ENCODE measurements around the gene SYT15B.
"Not testable (repeated sequence)": the region's sequence is repeated elsewhere in the genome, so short reads cannot be mapped to it uniquely, and the experiment has no call there.

Gene SYT15B

GRCh38 chr10:47763554-47764175, at the start of gene SYT15B:
TSS of gene SYT15B (minus strand) at chr10:47763592. CDS start at chr10:47762640, 952 bp downstream.
- DNase-seq: not testable (repeated sequence)

DNA sequence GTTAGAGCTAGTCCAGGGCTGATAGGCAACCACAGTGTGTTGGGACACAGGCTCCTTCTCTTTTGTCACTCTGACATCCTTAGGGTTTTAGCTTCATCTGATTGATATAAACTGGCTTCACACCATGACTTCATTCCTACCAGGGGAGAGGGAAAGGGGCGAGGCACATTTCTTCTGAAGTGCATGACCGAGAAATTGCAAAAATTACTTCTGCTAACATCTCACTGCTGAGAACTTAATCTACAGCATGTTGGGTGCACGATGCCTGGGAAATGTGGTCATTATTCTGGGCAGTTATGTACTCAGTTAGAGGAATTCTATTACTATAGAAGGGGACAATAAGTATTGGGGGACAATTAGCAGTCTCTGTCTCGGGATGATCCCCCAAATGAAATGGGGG, 16.2 kb upstream of the SYT15B start:
- DNase-seq: not testable (repeated sequence)

DNA sequence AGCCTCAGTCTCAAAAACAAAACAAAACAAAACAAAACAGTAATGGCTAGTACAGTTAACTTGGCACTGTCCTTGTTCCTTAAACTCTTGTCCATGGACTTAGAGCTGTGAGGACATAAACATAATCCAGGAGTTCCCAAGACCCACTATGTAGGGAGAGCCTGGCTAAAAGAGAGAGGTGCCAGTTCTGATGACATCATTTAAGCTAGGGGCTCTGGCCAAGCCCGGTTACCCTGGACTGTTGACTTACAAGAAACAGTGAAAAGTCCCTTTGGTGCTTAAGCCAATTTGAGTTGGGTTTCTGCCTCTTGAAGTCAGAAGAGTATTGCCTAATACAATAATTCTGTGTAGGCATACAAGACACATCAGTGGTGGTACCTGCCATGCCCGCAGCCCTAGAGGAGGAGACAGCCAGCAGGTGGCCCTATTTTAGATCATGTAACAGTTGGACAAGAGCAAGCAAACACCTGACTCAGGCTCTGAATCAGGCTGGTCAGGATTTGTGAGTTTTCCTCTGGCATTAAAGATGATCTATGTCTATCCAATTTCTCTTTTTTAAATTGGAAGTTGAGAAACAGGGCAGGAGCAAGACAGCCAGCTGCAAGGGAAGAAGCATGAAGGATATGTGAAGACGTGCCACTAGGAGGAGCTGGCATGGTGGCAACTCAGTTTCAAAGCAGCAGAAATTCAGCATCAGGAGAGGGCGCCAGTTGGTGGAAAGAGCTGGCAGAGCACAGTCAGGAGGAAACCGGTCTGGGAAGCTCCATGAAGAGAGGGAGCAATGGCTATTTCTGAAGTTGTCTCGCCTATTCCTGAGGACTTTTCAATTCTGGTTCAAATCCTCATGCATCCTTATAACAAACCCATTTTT, 12.2 kb upstream of the SYT15B start:
- DNase-seq: peak; percentile 65

- DNase-seq: not testable (repeated sequence)
Measured at GRCh38 chr10:47770745-47771144, 7.4 kb upstream of the SYT15B start.

DNA sequence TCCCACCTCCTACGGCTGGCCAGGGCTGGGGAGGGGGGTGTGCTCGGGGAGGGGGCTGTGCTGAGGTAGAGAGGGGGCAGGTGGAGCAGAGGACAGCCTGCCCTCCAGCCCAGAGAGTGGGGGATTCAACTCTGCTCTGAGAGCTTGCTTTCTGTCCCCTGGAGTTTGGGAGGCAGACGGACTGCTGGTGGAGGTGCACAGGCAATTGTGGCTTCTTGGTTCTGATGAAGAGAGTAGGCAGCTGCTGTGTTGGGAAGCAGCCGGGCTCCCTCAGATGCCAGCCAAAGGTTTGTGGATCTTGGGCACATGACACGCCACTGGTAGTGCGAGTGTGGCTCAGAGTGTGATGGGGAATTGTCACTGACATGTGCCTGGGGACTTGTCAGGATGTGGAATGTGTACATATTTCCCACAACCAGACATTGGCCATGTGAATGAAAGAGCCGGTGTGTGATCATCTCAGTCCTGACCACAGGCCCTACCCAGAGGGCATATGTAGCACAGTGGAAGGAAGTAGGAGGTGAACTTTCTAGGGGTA, 5.3 kb upstream of the SYT15B start:
- not testable (repeated sequence) for DNase-seq

- DNase-seq: not testable (repeated sequence)
Measured at GRCh38 chr10:47768085-47768484, 4.7 kb upstream of the SYT15B start.

DNA sequence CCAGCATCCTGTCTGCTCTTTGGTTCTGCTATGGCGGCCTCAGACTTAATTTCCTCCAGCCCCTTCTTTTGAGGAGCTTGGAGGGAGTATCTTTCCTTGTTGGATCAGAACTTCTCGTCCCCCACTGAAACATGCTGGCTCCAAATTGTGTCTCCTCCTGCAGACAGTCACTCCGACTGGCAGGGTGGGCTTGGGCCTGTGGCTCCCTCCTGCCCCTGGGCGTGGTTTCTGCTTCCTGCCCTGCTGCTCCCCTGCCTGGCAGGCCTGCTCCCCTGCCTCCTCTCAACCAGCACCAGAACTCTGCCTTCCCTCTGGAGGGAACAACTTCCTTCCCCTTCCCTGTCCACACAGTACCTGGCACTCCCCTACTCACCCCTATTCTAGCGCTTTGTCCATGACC, 3.8 kb upstream of the SYT15B start:
- DNase-seq: not testable (repeated sequence)

- not testable (repeated sequence) for DNase-seq
Measured at GRCh38 chr10:47765232-47765631, 1.8 kb upstream of the SYT15B start.

DNA sequence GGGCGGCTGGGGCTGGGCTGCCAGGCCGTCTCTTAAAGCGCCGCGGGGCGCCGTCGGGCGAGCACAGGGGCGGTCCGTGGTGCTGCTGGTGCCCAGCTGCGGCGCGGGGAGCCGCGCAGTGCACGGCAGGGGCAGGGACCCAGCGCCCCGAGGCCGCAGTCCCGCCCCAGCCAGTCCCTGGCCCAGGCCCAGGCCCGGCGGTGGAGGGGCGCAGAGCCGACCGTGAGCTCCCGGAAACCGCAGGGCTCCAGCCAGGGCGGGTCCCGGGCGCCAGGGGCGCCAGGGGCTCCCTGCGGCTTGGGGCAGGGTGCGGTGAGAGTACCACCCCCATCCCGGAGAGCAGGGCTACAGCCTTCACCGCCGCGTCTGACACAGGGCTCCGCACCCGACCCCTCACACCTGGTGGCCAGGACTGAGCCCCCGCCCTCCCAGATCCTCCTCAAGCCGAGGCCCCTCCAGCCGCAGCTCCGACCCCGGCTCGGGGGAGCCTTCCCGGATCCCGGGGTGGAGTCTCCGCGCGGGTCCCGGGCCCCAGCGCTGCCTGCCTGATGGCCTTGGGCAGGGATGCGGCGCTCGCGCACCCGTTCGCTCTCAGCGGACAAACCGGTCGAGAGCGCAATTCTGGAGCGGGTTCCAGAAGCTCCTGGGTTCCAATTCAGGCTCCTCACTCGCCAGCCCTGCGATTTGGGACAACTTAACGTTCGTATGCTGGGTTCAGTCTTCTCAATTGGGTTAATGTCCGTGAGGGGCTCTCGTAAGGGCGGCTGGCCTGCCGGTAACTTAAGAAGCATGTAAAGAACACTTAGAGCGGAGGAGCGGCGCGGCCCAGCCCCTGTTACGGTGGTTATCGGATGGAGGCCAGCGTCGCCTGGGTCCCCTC, 478 bp downstream of the SYT15B start:
- not testable (repeated sequence) for DNase-seq

GRCh38 chr10:47758855-47759254, 4.5 kb downstream of the SYT15B start:
- not testable (repeated sequence) for DNase-seq

GRCh38 chr10:47756169-47756568, 7.2 kb downstream of the SYT15B start:
- DNase-seq: not testable (repeated sequence)

DNA sequence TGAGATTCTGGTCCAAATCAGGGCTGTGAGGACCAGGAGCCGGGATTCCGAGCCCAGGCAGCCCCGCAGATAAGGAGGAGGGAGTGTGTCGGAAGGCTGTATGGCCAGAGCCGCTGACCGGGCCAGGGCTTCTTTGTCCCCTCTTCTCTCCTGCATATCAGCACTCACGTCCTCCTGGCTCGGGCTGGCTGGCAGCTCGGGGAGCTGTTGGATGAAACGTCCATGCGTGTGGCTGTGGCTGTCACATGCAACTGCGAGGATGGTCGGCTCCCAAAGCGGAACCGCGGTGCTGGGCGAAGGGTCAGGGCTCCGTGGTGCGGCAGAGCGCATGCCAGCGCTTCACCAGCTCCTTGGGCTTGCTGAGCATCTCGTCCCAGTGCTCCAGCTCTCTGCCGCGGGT, 9.5 kb downstream of the SYT15B start:
- DNase-seq: not testable (repeated sequence)

DNA sequence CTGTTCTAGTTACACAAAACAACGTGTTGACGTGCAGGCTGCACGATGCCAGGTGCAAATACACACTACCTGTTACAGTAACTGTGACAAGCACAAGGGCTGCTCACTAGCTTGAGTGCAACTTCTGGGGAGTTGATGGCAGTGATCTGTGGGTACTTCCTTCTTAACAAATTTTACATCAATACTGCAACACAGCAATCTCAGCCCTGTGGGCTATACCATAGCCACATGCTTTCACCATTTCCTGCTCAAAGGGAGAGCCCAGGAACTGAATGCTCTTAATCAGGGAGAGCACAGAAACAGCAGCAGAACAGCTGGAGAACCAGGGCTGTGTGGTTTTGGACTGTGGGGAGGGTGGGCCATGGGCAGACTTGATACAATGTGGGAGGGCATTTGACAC, 10.2 kb downstream of the SYT15B start:
- not testable (repeated sequence) for DNase-seq

- DNase-seq: not testable (repeated sequence)
Measured at GRCh38 chr10:47751821-47752220, 11.6 kb downstream of the SYT15B start.

DNA sequence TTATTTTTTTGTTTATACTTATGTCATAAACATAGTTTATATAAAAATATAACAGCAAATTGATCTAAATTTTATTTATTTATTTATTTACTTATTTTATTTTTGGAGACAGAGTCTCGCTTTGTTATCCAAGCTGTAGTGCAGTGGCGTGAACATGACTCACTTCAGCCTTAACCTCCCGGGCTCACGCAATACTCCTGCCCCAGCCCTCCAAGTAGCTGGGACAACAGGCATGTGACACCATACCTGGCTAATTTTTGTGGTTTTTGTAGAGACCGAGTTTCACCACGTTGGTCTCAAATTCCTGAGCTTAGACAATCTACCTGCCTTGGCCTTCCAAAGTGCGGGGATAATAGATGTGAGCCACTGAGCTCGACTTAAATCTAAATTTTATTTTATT, 13.0 kb downstream of the SYT15B start:
- not testable (repeated sequence) for DNase-seq

DNA sequence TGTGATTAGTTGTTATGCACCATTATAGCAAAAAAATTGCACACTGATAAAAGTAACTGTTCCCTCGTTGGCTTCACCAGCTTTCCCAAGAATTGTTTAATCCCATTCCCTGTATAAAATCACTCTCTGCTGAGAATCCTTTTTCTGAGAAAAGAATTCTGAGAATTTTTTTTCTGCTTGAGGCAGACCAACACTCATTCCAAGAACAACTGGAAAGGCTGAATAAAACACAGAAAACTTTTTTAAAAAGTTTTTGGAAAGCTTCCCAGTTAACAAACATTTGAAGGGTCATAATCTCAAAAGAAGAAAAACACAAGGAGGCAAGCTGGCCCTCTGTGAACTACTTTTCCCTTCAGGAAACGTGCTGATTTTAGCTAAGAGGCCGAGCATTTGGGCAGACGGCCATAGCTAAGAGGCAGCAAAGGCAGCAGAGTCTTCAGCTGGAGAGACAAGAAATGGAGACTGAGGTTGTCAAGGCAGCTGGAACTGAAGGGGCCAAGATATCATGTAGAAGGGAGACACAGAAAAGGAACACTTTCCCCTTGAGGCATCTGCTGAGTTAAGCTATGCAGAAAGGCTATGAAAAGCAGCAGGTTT, 16.5 kb downstream of the SYT15B start:
- not testable (repeated sequence) for DNase-seq

- DNase-seq: not testable (repeated sequence)
Measured at GRCh38 chr10:47744881-47745280, 18.5 kb downstream of the SYT15B start.

- not testable (repeated sequence) for DNase-seq
Measured at GRCh38 chr10:47743611-47744550, 19.5 kb downstream of the SYT15B start.

DNA sequence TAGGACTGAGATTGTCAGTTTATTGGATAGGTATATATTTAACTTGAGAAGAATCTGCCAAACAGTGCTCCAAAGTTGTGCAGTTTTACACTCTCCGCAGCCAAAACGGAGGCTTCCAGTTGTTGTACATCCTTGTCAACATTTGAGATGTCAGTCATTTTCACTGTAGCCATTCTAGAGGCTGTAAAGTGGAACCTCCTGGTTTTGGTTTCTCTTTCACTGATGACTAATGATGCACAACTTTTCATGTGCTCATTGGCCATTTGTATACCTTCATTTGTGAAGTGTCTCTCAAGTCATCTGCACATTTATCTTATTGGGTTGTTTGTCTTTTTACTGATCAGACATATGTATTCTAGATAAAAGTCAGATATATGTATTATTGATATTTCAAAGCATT, 22.5 kb downstream of the SYT15B start:
- DNase-seq: not testable (repeated sequence)

GRCh38 chr10:47730911-47731310, 32.5 kb downstream of the SYT15B start:
- not testable (repeated sequence) for DNase-seq

GRCh38 chr10:47725740-47726139, 37.7 kb downstream of the SYT15B start:
- not testable (repeated sequence) for DNase-seq
